NCI-H1417 treated with DMSO at 0.1 percent for 48 hours (cell line): Measurements from ENCODE around the gene COL6A2.

Experiments used
- DNase-seq: peaks from one replicate; lab custom pipeline; 2025; lab: John Stamatoyannopoulos, UW

The COL6A2 gene

GRCh38 chr21:46114963-46115362 lies 17.1 kb downstream of the COL6A2 start:
- no peak for DNase-seq

- DNase-seq, result no peak
Observed at GRCh38 chr21:46115441-46116188, 17.7 kb downstream of the COL6A2 start.

- no peak for DNase-seq
Observed at GRCh38 chr21:46116189-46116775, 18.4 kb downstream of the COL6A2 start.

GRCh38 chr21:46116776-46117585 lies 19.1 kb downstream of the COL6A2 start:
- DNase-seq, result no peak

GRCh38 chr21:46117586-46118315 lies 19.8 kb downstream of the COL6A2 start:
- no peak for DNase-seq

- DNase-seq, result no peak
Observed at GRCh38 chr21:46118316-46119143, 20.6 kb downstream of the COL6A2 start.

GRCh38 chr21:46119144-46119636 lies 21.3 kb downstream of the COL6A2 start:
- DNase-seq, result no peak

GRCh38 chr21:46119637-46120271 lies 21.8 kb downstream of the COL6A2 start:
- no peak for DNase-seq

GRCh38 chr21:46120301-46121285 lies 22.7 kb downstream of the COL6A2 start:
- DNase-seq, result no peak

- no peak for DNase-seq
Observed at GRCh38 chr21:46121286-46122221, 23.6 kb downstream of the COL6A2 start.

GRCh38 chr21:46122237-46122671 lies 24.3 kb downstream of the COL6A2 start:
- no peak for DNase-seq

GRCh38 chr21:46122758-46123683 lies 25.1 kb downstream of the COL6A2 start:
- no peak for DNase-seq

GRCh38 chr21:46124083-46124925 lies 26.4 kb downstream of the COL6A2 start:
- DNase-seq, result no peak

- no peak for DNase-seq
Observed at GRCh38 chr21:46124926-46125845, 27.3 kb downstream of the COL6A2 start.

GRCh38 chr21:46125846-46126301 lies 28.0 kb downstream of the COL6A2 start:
- DNase-seq, result no peak
